ENCODE results near the gene GRIN2B. TPM values are rescaled to one million over a fixed set of nuclear protein-coding genes. Genes with fewer than 3 reads are reported as not detected.

GRIN2B gene
- polyA plus RNA-seq, 1 of the 3 experiments (the other 2 are of a cell fraction), result not detected

GRCh38 chr12:13976028-13976584 is 5.3 kb downstream of the GRIN2B start:
- Histone ChIP-seq H4K20me1 (ENCODE audit: insufficient read depth) (no peaks in the 10 kb centered on the region), H3K9ac (no peak overlapping the region), H3K79me2 (ENCODE audit: insufficient read depth) (no peaks in the 10 kb centered on the region), H3K4me1 (ENCODE audit: control insufficient read depth in 1 of 2, insufficient read depth in 2 of 2, low read depth in 1 of 2, low read length in 1 of 2) (no peaks in the 10 kb centered on the region), H3K4me2 (no peak overlapping the region), H3F3A (replicated peaks; ENCODE audit: insufficient read depth) (no peaks in the 10 kb centered on the region), H3K36me3 (replicated peaks in 1 of 2; ENCODE audit: control insufficient read depth in 1 of 2, insufficient read depth in 2 of 2, low read length in 1 of 2) (no peaks in the 10 kb centered on the region), H3K27me3 (ENCODE audit: insufficient read depth) (peaks cover 21% of the 10 kb centered on the region; the same call in 1 of the 2 replicates), H2AFZ (ENCODE audit: low read depth) (no peak overlapping the region), H3K27ac (ENCODE audit: low read depth in 2 of 2, low read length in 1 of 2) (no peak overlapping the region), H3K9me2 (no peaks in the 10 kb centered on the region), H3K4me3 (ENCODE audit: low read depth in 2 of 2, low read length in 1 of 2) (no peak overlapping the region), H3K9me3 (no peaks in the 10 kb centered on the region)
- TF ChIP-seq IRF3 (IDR thresholded peaks at IDR 0.05; ENCODE audit: low read depth, low read length), result no peak
- no peak for TF ChIP-seq EZH2phosphoT487 (IDR thresholded peaks at IDR 0.05; ENCODE audit: borderline replicate concordance, low read depth)
- TF ChIP-seq USF1 (IDR thresholded peaks at IDR 0.05; ENCODE audit: borderline replicate concordance, low read depth), result no peak
- TF ChIP-seq ELF1 (IDR thresholded peaks at IDR 0.05), result no peak
- no peak for TF ChIP-seq CHD2 (IDR thresholded peaks at IDR 0.05; ENCODE audit: low read length, partially characterized antibody)
- TF ChIP-seq NRF1 (IDR thresholded peaks at IDR 0.05; ENCODE audit: low read depth, low read length), result no peak
- TF ChIP-seq NFIC (IDR thresholded peaks at IDR 0.05; ENCODE audit: borderline replicate concordance), result no peak
- no peak for TF ChIP-seq JUND (IDR thresholded peaks at IDR 0.05)
- TF ChIP-seq GATA2 (CRISPR knock-in tag; IDR thresholded peaks at IDR 0.05), result no peak
- no peak for TF ChIP-seq EP300 (IDR thresholded peaks at IDR 0.05; ENCODE audit: borderline replicate concordance in 1 of 2, low read depth in 1 of 2, low read length in 1 of 2)
- TF ChIP-seq ZBTB33 (IDR thresholded peaks at IDR 0.05; ENCODE audit: borderline replicate concordance, low read depth), result no peak
- TF ChIP-seq TAF1 (IDR thresholded peaks at IDR 0.05; ENCODE audit: borderline replicate concordance, low read depth, low read length), result no peak
- WGBS (ENCODE audit: low lambda C conversion rate), result 10% methylated on average over 7 of the region's 7 CpGs
- ChIA-PET POLR2A (no interaction called here), CTCF (no interaction called here)
- DNase-seq, result no peak

- Histone ChIP-seq H3K36me3 (replicated peaks in 1 of 2; ENCODE audit: control insufficient read depth in 1 of 2, insufficient read depth in 2 of 2, low read length in 1 of 2) (no peaks in the 10 kb centered on the region), H3F3A (replicated peaks; ENCODE audit: insufficient read depth) (no peaks in the 10 kb centered on the region), H3K79me2 (ENCODE audit: insufficient read depth) (no peaks in the 10 kb centered on the region), H4K20me1 (ENCODE audit: insufficient read depth) (no peaks in the 10 kb centered on the region), H3K27ac (ENCODE audit: low read depth in 2 of 2, low read length in 1 of 2) (no peak overlapping the region), H3K9me3 (no peaks in the 10 kb centered on the region), H3K9ac (no peak overlapping the region), H3K9me2 (no peaks in the 10 kb centered on the region), H3K27me3 (ENCODE audit: insufficient read depth) (peaks cover 2% of the 10 kb centered on the region; the same call in 1 of the 2 replicates), H3K4me3 (ENCODE audit: low read depth in 2 of 2, low read length in 1 of 2) (no peak overlapping the region), H3K4me2 (no peak overlapping the region), H3K4me1 (ENCODE audit: control insufficient read depth in 1 of 2, insufficient read depth in 2 of 2, low read depth in 1 of 2, low read length in 1 of 2) (no peaks in the 10 kb centered on the region), H2AFZ (ENCODE audit: low read depth) (no peak overlapping the region)
- ChIA-PET CTCF (interaction anchor here (1.0 kb wide), 1 partner anchor 33 kb away, joined by 3 read pairs; no protein-coding TSS in a partner anchor), POLR2A (no interaction called here)
- DNase-seq, result no peak
- no peak for TF ChIP-seq EP300 (IDR thresholded peaks at IDR 0.05; ENCODE audit: borderline replicate concordance in 1 of 2, low read depth in 1 of 2, low read length in 1 of 2)
- TF ChIP-seq TCF12 (IDR thresholded peaks at IDR 0.05), result no peak
- TF ChIP-seq SMC3 (IDR thresholded peaks at IDR 0.05; ENCODE audit: low read depth, low read length), result no peak
- no peak for TF ChIP-seq GATA2 (CRISPR knock-in tag; IDR thresholded peaks at IDR 0.05)
- no peak for TF ChIP-seq RAD21 (IDR thresholded peaks at IDR 0.05; ENCODE audit: low read length)
- no peak for TF ChIP-seq TAF1 (IDR thresholded peaks at IDR 0.05; ENCODE audit: borderline replicate concordance, low read depth, low read length)
- TF ChIP-seq MXI1 (IDR thresholded peaks at IDR 0.05; ENCODE audit: low read depth, low read length), result no peak
- no peak for TF ChIP-seq GABPA (IDR thresholded peaks at IDR 0.05; ENCODE audit: low read depth)
- no peak for TF ChIP-seq EZH2phosphoT487 (IDR thresholded peaks at IDR 0.05; ENCODE audit: borderline replicate concordance, low read depth)
- TF ChIP-seq RFX5 (IDR thresholded peaks at IDR 0.05; ENCODE audit: low read length), result no peak
- TF ChIP-seq MEF2A (IDR thresholded peaks at IDR 0.05; ENCODE audit: borderline replicate concordance, low read depth), result no peak
- TF ChIP-seq SIN3A (IDR thresholded peaks at IDR 0.05; ENCODE audit: borderline replicate concordance, low read depth, low read length), result no peak
- TF ChIP-seq POLR2AphosphoS5 (IDR thresholded peaks at IDR 0.05; ENCODE audit: low read depth, low read length), result no peak
- no peak for TF ChIP-seq TEAD4 (IDR thresholded peaks at IDR 0.05; ENCODE audit: borderline replicate concordance, insufficient read depth)
- no peak for TF ChIP-seq FOXJ3 (CRISPR knock-in tag; IDR thresholded peaks at IDR 0.05)
- no peak for TF ChIP-seq USF1 (IDR thresholded peaks at IDR 0.05; ENCODE audit: borderline replicate concordance, low read depth)
- no peak for TF ChIP-seq YY1 (IDR thresholded peaks at IDR 0.05; ENCODE audit: low read depth)
- no peak for TF ChIP-seq RCOR1 (IDR thresholded peaks at IDR 0.05; ENCODE audit: low read length)
These were observed 7.4 kb downstream of the GRIN2B start for GRCh38 chr12:13973996-13974395.
